GM12801 (cell line): ENCODE data around the gene GRN.

Experiments
- CTCF ChIP-seq: IDR thresholded peaks from one replicate; pipeline ENCODE4 v1.5.1; 2011; ENCODE audit warnings: control low read depth; ENCODE audit not compliant: insufficient read length; ENCODE audit errors: extremely low read depth

The GRN gene

GRCh38 chr17:44334315-44334714, 10.8 kb upstream of the GRN start:
- TF ChIP-seq CTCF: no peak

- no peak for TF ChIP-seq CTCF
Measured at GRCh38 chr17:44334727-44335126, 10.4 kb upstream of the GRN start.

GRCh38 chr17:44335564-44335963, 9.5 kb upstream of the GRN start:
- TF ChIP-seq CTCF: no peak

GRCh38 chr17:44335968-44336367, 9.1 kb upstream of the GRN start:
- no peak for TF ChIP-seq CTCF

GRCh38 chr17:44338702-44339101, 6.4 kb upstream of the GRN start:
- no peak for TF ChIP-seq CTCF

- TF ChIP-seq CTCF: no peak
Measured at GRCh38 chr17:44343510-44344209, 1.4 kb upstream of the GRN start.

GRCh38 chr17:44345454-44346026, 438 bp downstream of the GRN start:
- TF ChIP-seq CTCF: no peak
